HK-2 (cell line): Measurements from ENCODE around the gene CTNNBIP1.
A peak's percentile ranks its signal among the peaks of the same experiment; 100 is the strongest.

Experiments
- DNase-seq: peaks from one replicate; pipeline ENCODE4 v3.0.0-alpha.2; 2018; ENCODE audit not compliant: unreplicated experiment

The CTNNBIP1 gene

DNA sequence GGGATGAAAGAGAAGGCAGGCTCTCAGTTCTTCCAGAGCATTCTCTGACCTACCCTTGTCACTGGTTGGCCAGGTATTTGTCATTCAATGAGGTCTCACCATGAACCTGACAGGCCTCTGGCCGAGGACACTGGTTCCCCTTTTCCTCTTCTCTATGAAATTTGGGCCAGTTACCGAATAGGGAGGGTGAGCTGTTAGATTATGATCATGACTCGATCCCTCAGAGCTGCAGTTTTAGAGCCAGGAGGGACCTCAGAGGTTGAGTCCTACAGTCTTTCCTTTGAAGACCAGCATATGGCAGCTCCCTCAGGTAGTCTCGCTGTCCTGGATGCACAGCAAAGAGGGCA is 56.8 kb downstream of the CTNNBIP1 start:
- no peak for DNase-seq

DNA sequence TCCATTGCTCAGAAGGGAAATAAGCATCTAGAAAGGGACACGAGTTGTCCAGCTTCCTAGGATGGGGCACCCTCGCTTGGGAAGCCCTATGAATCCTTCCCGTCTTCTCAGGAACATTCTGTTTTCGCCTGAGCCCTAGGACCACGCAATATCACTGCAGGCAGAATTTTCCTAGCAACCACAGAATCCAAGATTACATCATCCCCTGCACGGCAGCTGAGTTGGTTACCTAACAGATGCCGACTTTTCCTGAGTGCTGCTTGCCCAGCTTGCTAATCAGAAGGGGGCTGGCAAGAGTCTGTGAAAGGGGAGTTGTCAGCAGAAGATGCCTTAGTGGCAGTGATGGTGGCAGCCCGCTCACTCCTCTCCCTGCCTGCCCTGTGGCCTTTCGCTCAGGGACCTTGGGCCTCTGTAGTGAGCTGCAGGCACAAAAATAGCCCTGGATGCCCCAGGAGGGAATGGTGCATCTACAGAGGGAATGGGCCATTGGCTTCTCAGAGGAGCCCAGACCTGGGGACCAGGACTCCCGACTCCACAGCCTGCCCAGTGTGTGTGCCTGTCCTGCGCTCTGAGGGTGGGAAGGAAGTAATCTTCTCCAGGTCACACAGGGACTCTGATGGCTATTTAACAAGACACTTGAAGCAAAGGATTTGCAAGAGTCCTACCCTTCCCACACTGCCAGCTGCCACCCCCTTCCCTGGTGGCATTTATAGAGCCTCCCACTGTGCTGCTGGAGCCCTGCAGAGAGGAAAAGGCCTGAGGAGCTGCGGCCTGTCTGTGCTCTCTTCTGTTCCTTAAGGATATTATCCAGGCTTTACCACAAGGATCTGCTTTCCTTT is 57.4 kb downstream of the CTNNBIP1 start:
- no peak for DNase-seq

DNA sequence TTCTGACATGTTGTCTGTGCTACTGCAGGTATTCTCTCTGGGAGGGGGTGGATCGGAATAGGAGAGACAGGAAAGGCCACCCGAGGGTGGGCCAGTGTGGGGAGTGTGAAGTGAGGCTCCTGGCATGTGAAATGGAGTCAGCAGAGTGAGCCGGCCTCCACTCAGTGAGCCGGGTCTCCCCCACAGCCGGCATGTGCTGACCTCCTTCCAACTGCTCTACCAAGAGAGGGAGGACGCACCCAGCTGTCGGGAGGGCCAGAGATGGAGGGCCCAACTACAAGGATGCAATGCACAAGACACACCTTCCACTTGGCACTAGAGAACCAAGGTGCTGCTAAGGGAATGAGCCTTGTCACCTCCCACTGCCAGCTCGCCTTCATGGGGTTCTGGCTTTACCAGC is 58.1 kb downstream of the CTNNBIP1 start:
- no peak for DNase-seq

DNA sequence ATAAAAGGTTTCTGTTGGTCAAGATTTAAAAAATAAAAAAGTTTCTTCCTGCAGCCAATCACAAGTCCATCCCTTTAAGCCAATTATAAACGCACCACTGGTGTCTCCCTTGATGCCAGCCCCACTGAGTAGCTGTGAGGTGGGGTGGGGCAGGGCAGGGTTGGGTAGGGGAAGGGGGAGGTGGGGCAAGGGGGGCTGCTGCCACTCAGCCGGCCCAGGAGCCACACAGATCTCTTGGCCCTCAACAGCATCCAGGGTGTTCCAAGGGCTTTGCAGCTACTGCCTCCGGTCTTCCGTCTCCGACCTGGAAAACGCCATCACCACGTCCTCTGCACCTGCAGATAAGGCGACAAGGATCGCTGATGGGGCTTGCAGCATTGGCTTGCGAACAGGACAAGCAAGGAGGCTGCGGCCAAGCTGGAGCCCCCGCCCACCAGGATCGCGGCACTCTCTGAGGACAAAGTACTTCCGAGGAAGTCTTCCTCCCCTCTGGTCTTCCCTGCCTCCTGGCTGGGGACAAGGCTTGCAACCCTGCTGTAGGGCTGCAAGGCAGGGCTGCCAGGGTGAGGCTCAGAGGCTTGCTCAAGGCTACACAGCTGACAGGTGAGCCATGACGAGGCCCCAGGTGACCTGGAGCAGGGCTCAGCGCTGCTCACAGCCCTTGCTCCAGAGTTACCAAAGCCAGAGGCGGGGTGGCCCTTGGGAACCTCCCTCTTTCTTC is 59.5 kb downstream of the CTNNBIP1 start:
- no peak for DNase-seq

DNA sequence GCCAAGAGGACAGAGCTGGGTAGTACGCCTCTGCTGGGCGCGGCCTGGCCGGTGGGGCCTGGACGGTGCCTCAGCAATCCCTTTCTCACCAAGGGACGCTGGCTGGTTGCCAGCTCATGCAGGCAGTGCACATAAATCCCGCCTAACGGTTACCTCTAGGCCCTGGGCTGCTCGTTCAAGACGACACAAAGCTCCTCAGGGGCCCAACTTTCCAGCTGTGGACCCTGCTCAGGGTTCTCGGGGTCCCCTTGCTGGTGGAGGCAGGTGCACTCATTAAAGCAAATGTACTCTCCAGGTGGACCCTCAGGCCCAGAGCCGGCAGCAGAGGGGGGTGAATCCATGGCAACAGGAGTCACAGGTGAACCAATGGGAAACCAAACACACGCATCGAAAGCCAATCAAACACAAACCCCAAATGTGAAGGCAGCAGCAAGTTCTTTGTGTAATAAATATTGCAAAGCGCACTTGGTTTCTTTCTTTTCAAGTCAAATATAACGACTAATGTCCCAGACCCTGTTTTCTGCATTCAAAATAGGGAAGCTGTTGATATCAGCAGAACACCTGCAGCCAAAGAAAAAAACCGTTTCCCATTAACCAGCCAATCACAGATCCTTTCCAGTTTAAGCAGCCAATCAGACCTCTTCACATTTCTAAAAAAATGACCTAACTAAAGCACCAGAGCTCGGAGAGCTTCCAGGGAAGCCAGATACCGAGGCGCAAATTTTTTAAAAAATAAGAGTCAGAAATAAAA is 60.2 kb downstream of the CTNNBIP1 start:
- DNase-seq = no peak

DNA sequence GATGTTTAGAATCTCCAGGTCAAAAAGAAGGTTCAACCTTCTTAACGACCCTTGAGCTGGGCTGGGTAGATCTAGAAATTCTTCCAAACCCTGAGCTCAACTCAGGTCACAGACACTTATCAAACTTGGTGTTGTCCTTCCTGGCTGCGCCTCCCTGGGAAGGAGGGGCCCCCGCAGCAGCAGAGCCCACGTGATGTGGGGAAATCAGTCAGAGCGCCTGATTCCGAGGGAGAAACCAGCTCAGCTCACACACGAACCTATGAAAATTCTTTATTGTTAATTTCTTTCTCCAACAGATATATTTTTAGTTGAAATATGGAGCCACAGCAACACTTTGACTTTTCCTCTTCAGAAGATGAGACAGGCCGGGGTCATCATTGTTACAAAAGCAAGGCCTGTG is 62.0 kb downstream of the CTNNBIP1 start:
- no peak for DNase-seq

DNA sequence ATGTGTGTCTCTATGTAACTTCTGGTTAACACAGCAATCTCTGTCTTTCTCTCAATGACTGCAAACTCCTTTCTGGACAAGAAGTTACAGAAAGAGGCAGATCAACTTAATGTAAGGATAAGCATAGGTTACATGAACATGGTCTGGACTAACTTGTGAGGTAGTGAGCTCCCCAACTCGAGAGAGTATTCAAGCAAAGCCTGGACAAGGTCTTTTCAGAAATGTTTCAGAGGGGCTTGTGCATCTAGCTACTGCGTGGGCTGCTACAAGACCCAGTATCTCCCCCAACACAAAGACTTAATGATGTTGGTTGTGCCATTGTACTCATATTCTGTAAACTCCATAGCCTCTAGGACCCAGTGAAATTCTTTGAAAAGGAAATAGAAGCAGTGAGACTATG is 62.8 kb downstream of the CTNNBIP1 start:
- DNase-seq = no peak

DNA sequence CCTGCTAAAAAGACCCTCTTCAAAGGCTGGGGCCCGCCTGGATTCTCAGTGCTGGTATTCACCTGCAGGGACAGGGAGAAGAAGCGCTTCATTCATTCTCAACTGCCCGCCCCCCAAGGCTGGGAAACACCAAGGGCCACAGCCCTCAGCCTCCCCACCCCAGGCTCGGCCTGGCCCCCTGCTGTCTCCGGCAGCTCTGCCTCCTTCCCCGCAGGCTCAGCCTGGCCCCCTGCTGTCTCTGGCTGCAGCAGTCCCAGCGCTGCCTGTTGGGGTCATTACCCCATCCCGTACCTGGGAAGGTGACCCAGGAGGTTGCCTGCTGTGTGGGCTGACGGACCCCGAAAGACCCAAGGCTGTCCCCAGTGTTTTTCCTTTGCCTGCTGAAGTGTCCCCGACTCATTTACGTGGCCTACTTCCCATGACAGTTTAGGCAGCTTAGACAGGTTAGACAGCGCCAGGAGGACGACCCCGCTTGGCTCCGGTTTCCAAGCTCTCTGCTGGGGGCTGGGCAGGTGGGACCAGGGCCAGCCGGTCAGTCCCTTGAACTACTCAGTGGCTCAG is 63.4 kb downstream of the CTNNBIP1 start:
- DNase-seq = no peak

DNA sequence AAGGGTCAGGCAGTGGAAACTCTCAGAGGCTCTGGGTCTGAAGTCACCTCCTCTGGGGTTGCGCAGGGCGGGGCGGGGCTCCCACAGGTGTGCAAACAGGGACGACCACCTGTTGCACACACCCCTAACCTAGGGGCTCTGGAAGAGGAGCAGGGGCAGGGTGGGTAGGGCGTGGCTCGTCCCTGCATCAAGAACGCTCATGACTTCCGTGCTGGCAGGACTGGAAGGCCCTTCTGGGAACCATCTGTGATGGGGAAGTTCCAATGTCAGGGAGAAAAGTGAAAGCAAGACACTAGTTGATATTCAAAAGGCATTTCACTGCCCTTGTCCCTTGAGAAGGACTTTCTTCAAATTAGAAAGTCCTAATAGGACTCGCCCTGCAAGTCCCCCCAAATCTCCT is 64.2 kb downstream of the CTNNBIP1 start:
- DNase-seq = no peak

DNA sequence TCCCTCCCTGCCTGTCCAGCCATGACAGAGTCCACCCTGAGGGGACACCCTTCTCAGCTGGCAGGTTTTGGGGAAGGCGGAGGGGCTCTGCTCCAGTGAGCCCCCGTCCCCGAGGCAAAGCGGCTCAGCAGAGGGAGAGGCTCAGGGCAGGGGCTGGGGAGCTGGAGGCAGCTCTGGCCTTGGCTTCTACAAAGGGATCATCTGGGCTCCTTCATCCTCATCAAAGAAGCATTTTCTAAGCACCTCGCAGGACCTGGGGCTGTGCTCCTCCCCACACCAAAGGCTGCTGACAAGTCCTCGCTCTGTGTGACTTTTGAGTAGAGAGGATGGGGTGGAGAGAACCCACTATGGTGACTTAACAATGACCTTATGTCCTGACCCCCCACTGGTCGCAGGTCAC is 65.3 kb downstream of the CTNNBIP1 start:
- no peak for DNase-seq

DNA sequence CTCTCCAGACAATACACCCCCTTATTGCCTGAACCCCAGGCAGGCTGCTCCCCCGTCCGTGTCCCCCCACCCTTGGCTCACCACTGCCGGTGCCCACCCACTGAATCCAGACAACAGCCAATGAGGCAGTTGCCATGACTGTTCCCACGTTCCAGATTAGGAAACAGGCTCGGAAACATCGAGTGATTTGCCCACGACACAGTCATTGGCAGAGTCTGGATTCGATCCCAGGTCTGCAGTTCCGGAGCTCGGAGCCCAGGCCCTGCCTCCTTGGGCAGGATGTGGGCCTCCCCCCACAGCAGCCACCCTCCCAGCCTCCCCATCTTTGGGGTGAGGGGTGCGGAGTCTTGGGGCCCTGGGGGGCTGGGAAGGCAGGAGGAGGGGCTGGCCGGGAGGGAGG is 66.0 kb downstream of the CTNNBIP1 start:
- DNase-seq = no peak

DNA sequence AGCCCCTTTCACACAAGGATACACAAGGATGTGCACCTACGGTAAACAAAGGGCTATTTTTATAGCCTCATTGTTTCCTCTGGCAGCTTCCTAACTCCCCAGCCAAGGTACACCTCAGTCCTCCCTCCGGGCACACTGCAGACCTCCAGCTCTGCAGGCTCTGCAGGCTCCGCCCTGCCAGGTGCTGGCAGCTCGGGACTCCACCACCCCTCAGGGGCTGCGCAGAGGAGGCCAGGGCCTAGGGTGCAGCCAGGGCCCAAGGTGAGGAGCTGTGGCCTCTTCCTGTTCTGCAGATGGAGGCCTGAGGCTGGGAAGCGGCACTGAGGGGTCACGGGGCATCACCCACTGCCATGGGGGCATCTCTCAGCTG is 66.5 kb downstream of the CTNNBIP1 start:
- DNase-seq = no peak

DNA sequence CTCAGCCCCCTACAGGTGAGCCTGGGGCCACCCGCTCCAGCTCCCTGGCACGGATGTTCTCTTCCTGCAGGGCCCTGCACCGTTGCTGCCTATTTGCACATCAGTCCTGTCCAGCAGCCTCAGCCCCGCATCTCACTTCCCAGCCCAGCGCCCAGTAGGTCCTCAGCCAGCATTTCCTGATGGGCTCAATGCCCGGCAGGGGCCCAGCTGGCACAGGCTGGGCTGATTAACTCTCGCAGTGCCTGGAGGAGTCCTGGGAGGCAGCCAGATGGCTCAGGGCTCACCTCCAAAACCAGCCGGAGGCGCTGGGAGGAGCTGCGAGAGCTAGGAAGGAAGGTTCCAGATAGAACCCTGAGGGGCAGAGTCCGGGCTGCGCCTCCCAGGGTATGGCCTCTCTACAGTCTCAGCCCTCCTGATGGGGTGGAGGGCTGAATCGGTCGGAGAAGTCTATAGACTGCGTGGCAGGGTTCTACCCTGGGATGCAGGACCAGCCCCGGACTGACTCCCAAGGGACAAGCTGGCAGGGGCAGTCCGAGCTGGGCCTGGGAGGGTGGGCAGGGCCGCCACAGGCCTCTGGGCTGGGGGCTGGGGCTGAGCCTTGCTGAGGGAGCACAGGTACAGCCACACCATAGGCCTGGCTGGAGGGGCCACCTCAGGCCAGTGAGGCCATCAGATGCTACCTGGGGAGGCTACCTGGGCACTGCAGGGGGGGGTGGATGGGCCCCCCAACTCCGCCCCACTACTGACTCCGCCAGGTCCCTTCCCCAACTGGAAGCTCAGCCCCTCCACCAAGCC is 67.1 kb downstream of the CTNNBIP1 start:
- no peak for DNase-seq

DNA sequence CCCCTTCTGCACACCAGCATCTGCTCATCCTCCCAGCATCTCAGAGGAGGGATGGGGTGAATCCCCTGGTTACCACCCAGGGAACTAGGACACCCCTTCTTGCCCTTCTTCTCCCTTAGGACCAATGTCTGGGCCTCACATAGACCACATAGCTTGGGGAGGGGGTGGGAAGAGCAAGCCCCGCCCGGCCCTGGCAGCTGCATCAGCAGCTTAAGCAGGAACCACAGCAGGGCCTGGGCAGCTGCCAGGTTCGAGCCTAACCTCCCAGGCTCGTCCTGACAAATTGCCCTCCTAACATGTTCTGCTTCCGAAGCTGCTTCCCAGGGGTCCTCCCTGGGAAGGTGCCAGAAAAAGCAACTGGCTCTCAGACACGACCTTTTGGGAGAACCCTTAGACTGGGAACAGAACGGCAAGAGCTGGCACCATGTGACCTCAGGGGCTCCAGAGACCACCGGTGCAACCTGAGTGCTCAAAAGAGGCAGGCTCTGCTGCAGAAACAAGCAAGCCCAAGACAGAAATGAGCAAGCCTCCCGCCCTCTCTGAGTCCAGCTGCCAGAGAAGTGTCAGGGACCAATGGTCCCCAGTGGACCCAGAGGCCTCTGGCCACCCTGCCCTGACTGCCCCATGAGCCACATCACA is 67.9 kb downstream of the CTNNBIP1 start:
- no peak for DNase-seq

DNA sequence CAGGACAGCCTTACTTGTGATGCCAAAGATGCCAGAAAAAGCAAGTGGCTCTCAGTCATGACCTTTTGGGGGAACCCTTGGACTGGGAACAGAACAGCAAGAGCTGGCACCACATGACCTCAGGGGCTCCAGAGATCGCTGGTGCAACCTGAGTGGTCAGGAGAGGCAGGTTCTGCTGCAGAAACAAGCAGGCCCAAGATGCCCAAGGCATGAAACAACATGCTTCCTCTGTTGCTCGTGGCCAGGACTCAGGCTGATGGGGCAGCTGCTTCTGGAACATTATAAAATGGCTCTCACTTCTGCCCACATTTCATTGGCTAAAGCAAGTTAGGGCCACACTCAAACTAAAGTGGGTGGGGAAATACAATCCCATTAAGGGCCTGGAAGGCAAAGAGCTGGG is 68.6 kb downstream of the CTNNBIP1 start:
- no peak for DNase-seq

DNA sequence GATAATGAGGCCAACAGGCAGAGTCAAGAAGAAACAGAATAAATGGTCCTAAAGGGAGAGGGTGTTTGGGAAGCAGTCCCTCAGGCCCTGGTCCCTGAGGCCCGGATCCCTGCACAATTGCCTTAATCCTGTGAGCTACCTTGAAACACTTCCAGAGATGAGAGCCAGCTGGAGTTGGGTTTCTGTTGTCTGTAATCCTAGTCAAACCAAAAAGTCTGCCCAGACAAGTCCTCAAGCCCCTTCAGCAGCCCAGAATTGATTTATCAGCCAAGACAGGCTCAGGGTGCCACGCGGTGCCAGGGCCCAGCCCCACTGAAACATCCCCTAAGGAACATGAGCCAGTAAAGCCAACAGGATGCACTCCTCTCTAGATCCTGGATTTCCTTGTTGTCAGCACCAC is 69.9 kb downstream of the CTNNBIP1 start:
- DNase-seq = no peak

DNA sequence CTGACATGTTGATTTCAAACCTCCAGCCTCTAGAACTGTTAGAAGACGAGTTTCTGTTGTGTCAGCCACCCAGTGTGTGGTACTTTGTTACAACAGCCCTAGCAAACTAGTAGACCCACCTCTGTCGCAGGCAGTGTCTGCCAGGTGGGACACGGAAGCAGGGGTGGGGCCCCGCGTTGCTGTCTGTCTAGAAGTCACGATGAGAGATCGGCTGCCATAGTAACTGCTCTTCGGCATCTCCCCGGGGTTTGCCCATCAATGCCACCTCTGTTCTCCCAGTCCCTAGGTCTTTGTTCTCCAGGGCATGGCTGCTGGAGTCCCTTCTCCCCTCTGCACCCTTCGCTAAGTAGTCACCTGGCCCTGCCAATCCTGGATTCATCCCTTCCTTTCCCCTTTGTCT is 71.1 kb downstream of the CTNNBIP1 start:
- no peak for DNase-seq

DNA sequence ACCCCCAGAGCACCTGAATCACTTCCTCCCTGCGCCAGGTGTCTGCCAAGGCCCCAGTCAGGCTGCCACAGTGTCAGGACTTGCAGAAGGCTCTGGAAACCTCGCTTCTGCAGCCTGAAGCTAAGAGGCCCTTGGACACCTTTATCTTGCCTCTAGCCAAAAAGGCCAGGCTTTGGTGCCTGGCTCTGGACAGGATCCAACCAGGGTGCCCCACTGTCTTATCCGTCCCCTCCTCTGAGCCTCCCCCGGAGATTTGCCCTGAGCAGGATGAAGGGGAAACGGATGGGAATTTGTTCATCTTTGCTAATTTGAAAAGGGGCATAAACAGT is 73.5 kb downstream of the CTNNBIP1 start:
- no peak for DNase-seq

DNA sequence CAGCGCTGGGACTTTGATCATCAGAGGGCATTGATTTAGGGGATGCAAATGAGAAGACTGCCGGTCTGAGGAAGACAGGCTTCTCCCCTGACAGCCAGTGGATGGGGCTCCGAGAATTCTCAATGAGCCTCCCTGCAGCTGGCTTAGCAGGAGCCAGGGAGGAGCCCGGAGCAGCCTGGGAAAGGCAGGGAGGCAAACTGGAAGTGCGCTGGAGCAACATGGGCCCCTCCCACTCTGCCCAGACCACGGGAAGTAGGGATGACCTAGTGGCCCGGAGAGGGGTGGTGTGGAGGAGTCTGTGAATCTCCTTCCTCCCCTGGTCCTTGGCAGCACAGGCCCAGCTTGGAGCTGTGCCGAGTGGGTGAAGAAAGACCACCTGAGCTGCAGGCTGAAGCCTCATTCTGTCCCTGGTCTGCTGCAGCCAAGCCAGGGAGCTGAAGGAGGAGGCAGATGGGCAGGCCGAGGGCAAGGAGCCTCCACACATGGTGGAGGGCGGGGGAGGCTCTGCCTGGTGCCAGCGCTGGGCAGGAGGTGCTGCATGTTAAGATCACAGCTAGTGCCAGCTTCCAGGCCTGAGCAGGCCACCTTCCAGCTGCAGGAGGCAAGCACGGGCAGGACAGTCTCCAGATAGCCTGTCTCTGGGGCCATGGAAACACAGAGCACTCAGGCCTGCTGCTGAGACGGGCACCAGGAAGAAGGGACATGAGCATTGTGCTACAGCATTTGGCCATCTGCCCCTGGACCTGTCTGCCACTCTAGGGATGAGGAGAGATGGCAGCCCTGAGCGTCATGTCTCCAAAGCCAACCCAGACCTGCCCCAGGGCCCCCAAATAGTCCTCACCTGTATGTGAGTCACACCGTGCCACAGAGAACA is 74.1 kb downstream of the CTNNBIP1 start:
- peak; percentile 29 for DNase-seq

DNA sequence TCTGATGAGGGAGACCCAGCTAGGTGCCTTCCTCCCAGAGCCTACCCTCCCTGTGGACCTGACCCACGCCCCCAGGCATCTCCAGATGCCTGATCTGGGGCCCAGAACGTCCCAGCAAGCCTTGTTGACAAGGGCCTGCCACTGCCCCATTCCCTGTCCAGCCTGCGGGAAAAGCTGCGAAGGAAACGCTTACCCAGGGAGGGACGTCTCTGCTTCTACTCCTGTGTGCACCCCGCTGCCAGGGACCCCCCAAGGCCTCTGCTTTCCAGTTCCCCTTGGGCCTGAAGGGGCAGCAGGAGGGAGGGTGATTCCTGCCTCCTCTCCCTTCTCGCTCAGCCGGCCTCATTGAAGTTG is 74.7 kb downstream of the CTNNBIP1 start:
- DNase-seq = no peak

DNA sequence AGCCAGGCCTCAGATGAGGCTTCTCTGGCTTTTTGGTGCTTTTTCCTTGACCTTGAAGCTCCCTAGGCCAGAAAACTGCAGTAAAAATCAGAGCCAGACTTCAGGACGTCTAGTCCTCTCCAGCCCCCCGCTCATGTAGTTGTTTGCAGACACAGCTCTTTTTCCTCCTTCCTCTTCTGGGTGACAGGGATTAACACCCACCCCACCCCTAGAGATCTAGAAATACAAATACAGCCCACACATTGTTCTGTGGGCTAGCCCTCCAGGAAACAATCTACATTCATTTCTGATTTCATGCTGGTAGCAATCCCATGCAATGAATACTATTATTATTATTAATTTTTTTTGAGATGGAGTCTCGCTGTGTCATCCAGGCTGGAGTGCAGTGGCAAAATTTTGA is 76.4 kb downstream of the CTNNBIP1 start:
- DNase-seq = no peak
